Activated T-cell treated with anti-CD3 and anti-CD28 coated beads, Interleukin-2, amount 50 U/mL, for 48 hours (primary cell): ENCODE data around the gene SLC4A7.
"Not testable (repeated sequence)": the region's sequence is repeated elsewhere in the genome, so short reads cannot be mapped to it uniquely, and the experiment has no call there.

Experiments used
- DNase-seq, 2 experiments: peaks; one replicate each; pipeline ENCODE4 v3.0.0-alpha.2; 2020

Gene SLC4A7

GRCh38 chr3:27426926-27427325 is 57.3 kb downstream of the SLC4A7 start:
- DNase-seq, result no peak

DNA sequence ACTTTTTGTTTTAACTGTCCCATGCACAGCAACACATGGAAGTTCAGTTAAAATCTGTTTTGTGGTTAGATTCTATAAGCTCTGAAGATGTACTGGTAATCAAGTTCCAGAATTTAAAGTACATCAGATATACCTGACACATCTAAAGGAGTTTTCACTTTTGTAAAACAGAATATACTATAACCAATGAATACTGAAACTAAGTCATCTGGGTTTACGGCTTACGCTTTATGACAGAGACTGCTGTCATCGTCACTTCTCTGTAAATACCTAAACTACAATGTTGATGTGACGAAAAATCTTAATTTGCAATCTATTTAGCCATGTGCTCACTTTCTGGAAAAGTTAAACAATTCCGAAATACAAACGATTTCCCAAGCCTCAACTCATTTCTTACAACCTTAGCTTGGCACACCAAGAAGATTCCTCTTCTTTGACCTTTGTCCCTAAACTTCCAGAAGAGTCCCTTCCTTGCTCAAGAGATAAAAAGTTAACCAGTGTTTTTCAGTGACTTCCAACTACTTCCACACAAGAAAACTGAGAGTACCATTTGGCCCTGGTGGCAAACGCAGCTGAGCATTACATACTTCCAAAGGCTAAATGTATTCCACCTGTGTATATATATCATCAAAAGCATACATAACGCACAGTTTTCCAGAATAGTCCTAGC is 58.2 kb downstream of the SLC4A7 start:
- no peak for DNase-seq

DNA sequence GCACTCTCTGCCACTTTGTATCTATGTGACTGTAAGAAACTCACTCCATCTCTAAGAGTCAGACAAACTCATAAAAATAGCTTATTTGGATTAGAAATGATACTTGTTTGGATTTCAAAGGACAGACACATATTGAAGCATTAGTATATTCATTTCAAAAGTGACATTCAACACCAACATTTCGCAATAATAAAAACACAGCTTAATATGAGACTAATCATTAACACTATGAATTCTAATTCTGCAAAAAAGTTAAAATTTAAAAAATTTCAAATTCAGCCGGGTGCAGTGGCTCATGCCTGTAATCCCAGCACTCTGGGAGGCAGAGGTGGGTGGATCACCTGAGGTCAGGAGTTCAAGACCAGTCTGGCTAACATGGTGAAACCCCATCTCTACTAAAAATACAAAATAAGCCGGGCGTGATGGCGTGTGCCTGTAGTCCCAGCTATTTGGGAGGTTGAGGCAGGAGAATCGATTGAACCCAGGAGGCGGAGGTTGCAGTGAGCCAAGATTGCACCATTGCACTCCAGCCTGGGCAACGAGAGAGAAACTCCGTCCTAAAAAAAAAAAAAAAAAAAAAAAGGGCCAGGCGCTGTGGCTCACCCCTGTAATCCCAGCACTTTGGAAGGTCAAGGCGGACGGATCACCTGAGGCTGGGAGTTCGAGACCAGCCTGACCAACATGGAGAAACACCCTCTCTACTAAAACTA is 59.2 kb downstream of the SLC4A7 start:
- not testable (repeated sequence) for DNase-seq

GRCh38 chr3:27423463-27423862 is 60.7 kb downstream of the SLC4A7 start:
- no peak for DNase-seq

GRCh38 chr3:27422617-27423016 is 61.6 kb downstream of the SLC4A7 start:
- DNase-seq, result no peak

DNA sequence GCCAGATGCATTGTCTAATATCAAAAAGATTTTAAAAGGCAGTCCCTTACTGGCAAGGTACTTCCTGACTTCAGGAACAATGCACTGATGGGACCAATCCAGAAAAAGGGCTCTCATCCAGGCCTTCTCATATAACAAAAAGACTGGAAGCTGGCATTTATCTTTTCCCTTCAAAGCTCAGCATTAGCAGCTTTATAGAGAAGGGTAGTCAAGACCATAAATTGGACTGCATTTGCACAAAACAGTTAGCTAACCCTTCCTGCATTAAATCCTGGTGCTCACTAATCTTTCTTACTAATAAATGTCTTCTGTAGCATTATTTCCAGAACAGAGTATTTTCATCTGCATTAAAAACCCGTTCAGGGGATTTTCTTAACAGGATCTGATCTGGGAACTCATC is 69.0 kb downstream of the SLC4A7 start:
- no peak for DNase-seq

DNA sequence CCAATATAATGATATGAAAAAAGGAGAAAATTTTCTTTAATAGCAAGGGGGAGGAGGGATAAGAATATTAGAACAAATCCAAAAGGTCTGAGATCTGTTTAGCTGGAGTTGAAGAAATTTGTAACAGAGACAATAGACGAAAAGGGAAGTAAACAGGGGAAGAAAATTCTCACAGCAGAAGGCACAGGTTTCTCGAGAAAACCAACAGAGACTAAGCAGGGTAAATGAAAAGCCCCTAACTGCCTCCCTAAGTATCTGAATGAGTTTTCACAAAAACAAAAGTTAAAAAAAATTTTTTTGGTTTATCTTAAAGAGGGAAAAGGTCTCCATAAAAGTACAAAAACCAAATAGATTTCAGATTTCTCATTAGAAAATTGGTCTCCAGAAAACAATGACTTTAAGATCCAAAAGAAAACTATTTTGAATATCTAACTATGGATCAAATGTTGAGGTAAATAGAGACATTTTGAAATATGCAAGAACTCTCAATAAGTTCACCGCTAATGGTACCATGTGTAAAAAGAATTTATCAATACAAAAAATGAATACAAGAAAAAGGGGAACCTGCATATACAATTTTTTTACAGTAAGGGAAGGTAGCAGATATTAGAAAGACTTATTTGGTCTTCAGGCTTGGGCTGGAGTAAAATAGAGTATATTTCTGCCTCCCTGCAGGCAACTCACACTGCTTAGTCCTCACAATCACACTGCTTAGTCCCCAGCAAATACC is 91.1 kb downstream of the SLC4A7 start:
- no peak for DNase-seq

DNA sequence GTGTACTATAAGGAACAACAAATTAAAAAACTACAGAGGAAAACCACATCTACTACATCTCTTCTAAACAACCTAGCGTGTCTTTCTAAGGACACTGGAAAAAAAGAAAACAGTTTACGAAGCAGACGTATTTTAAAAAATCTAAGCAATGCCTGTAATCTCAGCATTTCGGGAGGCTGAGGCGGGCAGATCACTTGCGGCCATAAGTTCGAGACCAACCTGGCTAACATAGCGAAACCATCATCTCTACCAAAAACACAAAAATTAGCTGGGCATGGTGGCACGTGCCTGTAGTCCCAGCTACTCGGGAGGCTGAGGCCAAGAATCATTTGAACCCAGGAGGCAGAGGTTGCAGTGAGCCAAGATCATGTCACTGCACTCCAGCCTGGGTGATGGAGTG is 91.8 kb downstream of the SLC4A7 start:
- DNase-seq, result not testable (repeated sequence)

DNA sequence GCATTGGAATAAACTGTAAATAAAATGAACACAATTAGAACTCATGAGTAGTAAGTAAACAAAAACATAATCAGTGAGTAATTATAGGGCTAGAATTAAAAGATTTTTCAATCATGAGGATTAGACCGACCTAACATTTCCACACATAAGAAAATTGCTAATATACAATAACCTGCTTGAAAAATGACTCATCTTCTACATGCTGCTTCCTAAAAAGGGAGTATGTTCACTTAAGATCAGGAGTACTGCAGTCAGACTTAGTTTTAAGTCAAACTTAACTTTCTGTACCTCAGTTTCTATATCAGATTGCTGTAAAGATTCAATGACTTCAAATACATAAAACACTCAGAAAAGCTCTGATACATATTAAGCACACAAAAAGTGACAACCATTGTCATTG is 92.4 kb downstream of the SLC4A7 start:
- no peak for DNase-seq

GRCh38 chr3:27387625-27388024 is 96.6 kb downstream of the SLC4A7 start:
- DNase-seq, result no peak

DNA sequence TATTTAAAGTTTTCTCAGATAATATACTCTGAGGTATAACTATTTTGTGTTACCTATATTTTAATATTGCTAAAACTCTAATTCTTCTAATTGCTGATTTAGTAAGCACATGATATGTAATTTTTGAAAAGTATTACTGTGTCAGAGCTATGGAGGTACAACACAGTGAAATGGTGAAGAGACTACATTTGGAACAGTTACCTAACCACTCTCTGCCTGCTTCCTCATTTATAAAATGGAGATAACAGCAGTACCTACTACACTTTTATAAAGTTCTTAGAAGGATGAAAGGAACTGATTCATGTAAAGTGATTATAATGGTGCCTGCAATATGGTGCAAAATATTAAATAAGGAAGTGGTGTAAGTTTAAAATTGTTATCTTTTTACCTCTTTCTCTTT is 98.7 kb downstream of the SLC4A7 start:
- DNase-seq, result no peak

DNA sequence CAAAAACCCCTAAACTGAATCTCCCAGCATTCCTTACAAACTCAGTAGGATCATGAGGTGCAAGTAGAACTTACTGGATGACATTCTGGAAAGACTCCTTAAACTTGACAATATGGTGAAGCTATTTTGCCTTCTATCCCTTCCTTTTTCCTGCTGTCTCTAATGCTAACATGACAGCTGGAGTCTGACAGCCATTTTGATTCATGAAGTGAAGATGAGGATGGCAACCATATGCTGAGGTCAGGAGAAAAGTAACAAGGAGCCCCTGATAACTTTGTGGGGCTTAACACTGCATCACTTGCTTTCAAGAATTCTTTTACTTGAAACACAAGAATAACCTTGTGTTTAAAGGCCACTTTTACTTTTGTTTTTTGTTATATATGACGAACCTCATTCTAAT is 100.0 kb downstream of the SLC4A7 start:
- DNase-seq, result no peak

GRCh38 chr3:27380433-27381357 is 103.5 kb downstream of the SLC4A7 start:
- no peak for DNase-seq

DNA sequence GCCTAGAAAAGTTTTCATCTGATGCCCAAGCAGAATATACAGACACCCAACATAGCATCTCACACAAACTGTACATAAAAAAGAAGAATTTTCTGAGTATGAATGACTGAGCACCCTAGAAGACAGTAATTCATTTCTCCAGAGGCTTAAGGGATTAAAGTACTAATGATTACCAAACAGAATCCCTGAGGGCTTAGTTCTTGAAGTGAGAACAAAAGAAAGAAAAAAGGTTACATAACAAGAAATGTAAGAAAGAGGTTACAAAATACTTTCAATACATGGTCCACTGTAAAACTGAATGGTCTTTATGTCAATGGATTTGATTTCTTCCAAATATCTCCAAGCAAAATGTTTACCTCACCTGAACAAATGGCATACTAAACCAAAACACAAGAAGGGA is 105.9 kb downstream of the SLC4A7 start:
- no peak for DNase-seq

GRCh38 chr3:27376109-27376772 is 107.9 kb downstream of the SLC4A7 start:
- DNase-seq, result no peak

DNA sequence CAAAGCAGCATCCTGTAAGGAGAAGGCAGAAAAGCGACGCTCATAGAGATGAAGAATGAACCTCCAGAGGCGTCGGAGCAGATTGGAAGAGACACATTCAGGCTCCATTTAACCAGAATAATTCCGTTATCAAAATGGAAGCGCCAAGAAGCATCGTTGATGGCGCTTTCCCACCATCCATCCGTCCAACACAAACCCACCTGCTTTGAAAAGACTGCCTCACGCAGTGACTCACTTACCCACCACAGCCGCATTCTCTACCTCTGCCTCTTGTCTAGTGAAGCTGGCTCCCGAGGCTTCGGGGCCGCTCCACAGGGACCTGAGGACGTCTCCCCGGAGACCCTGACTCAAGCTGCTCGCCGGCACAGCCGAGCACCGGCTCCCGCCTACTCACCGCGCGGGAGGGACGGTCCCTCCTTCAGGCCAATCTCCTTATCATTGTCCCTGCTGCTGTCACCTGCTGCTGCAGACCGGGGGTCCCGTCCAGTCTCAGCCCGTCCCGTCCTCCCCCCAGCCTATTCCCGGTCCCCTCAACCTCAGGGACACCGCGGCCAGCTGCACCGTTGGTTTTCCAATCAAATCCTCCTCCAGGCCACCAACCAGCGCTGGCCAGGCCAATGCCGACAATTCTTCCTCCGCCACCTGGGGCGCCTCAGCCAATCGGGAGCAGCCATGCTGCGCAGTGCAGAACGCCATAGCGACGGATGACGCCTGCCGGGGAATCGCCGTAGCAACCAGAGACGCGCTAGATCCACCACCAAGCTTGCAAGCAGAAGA is 115.2 kb downstream of the SLC4A7 start, which contains the start of gene NEK10:
Gene NEK10 (minus strand): TSS at position 553 of the 777 bp plus-strand sequence. CDS start 16,501 bp downstream, outside the sequence.
- peak; percentile 89 to 92 for DNase-seq

DNA sequence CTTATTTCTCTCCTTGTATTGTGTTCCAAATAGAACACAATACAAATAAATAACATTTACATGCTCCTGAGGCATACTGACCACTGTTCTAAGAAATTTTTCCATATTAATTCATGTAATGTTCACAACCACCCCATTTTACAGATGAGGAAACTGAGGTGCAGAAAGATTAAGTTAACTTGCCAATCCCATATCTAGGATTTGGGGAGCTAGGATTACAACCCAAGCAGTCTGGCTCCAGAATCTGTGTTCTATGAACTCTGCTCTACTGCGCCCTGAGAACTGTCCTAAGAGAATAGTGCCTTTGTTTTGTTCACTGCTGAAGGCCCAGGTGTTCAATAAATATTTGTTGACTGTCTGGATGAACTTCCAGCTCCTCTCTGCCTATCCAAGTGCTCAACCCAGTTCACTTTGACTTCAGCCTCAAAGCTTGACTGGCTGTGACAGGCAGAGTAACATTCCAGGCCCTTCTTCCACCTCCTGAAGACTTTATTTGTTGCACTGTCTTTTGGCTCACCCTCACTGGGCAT is 118.1 kb downstream of the SLC4A7 start:
- no peak for DNase-seq

DNA sequence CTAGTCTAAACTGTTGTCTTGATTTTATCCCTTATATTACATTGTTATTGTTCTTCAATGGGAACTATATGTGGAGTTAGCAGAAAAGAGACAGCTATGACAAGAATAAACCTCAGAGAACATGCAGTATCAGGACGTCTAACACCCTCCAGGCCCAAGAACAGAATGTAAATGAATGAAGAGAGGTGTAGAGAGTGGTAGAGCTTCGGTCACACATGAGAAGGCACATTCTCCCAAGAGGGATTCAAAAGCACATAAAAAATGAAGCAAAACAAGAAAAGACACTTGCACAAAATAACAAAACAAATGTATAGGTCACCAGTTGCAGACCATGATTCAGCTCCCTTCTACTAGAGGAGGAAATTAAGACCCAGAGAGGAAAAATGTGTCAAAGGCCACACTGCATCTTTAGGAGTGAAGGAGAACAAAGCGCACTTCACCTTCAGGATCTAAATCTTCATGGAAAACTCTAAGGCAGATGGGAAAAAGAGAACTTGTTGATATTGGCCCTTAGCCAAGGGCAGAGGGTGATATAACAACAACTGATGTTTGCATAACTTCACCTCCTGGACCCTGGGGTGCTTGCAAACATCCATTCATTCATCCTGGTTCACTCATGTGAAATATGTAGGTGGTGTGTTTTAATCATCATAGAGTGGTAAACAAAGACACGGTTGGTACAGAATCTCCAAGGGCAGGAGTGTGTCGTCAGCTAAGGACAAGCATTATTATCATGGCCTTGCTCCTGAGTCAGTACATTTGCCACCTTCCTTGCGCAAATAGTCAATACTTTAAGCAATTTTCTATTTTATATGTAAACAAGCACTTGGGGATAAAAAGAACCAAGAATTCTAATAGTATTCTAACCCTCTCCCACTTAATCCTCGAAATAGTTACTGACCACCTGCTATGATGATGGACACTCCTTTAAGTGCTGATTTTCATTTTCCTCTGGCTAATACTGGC is 123.8 kb downstream of the SLC4A7 start:
- no peak for DNase-seq

DNA sequence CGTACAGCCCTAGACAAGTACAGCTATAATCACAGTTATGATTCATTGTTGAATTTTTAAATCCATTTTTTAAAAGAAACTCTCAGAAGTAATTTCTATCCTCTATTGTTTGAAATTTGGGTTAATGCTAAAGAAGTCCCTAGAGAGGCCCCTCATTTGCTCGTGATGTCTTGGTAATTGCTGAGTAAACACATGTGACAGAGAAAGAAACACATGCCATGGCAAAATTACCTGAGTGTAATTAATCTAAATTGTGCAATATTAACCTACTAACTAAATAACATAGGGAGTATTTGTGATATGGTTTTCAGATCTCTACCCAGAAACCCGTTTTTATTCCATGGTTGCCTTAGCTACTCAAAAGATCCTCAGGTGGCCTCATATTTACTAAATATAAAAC is 125.8 kb downstream of the SLC4A7 start:
- DNase-seq, result no peak
